GM12891 (cell line): ENCODE results near the gene PACS2.

Experiments used
- POLR2A ChIP-seq: IDR thresholded peaks from 2 replicates; pipeline ENCODE4 v1.6.1; 2011; ENCODE audit warnings: low read depth, low read length, control low read depth
- POLR2AphosphoS5 ChIP-seq: IDR thresholded peaks from 2 replicates; pipeline ENCODE4 v1.6.1; 2011; ENCODE audit warnings: low read depth, low read length, control low read depth

DNA sequence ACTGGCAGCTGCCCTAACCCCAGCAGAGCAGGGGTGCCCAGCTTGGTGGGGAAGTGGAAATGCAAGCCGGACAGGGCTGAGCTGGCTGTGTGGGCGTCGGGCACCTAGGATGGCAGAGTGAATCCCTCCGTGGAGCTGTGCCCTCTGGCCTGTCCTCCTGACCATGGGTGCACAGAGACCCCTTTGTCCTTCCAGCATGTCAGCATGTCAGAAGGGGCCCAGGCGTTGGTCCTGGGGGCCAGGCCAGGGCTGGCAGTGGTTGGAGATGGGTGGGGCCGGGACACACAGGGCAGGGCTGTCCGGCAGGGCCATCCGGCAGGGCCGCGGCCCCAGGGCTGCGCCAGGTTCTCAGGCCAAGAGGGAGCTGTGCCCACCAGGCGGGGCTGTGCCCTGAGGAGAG lies 75.0 kb downstream of the PACS2 start:
- TF ChIP-seq POLR2A: no peak
- TF ChIP-seq POLR2AphosphoS5: no peak
